RWPE2 (cell line): ENCODE data around the gene DPM2.

Source experiments
- ATAC-seq: fragments of 200-7000 bp; cut with Tn5 transposase; 3 replicates; pipeline ENCODE4 v1.9.1; 2021; ENCODE audit warnings: low read depth
- DNase-seq: peaks from one replicate; pipeline ENCODE4 v3.0.0-alpha.2; 2020; ENCODE audit warnings: low spot score
- H3K27ac ChIP-seq: fragments of 450-650 bp; 2 replicates; pipeline ENCODE4 v1.5.1; 2017; ENCODE audit warnings: mild to moderate bottlenecking; ENCODE audit not compliant: poor library complexity, severe bottlenecking
- H3K27me3 ChIP-seq: fragments of 250-450 bp; sonication (Bioruptor Pico); 2 replicates; pipeline ENCODE4 v1.5.1; 2021; ENCODE audit warnings: mild to moderate bottlenecking, moderate library complexity; ENCODE audit not compliant: insufficient read depth, poor library complexity, severe bottlenecking
- H3K36me3 ChIP-seq: fragments of 250-450 bp; sonication (Bioruptor Pico); 2 replicates; pipeline ENCODE4 v1.5.1; 2020; ENCODE audit warnings: low read depth, mild to moderate bottlenecking, moderate library complexity
- H3K4me1 ChIP-seq: fragments of 250-450 bp; sonication (Bioruptor Pico); 2 replicates; pipeline ENCODE4 v1.5.1; 2021; ENCODE audit warnings: mild to moderate bottlenecking, moderate library complexity; ENCODE audit not compliant: insufficient read depth, poor library complexity, severe bottlenecking
- H3K4me3 ChIP-seq: fragments of 250-450 bp; sonication (Bioruptor Pico); 2 replicates; pipeline ENCODE4 v1.5.1; 2021; ENCODE audit warnings: mild to moderate bottlenecking, moderate library complexity; ENCODE audit not compliant: severe bottlenecking
- H3K9me3 ChIP-seq: fragments of 250-450 bp; sonication (Bioruptor Pico); 2 replicates; pipeline ENCODE4 v1.5.1; 2021; ENCODE audit warnings: mild to moderate bottlenecking, moderate library complexity; ENCODE audit not compliant: severe bottlenecking
- TF ChIP-seq, protein P1 (sequence below): fragments of 450-650 bp; IDR thresholded peaks from one replicate; pipeline ENCODE4 v1.5.1; 2017; ENCODE audit warnings: mild to moderate bottlenecking, moderate library complexity; ENCODE audit not compliant: poor library complexity, severe bottlenecking

The DPM2 gene

GRCh38 chr9:127953154-127953553 lies 15.5 kb upstream of the DPM2 start:
- no peak for ATAC-seq
- Histone ChIP-seq H3K9me3 (no peaks in the 10 kb centered on the region), H3K27ac (no peak overlapping the region), H3K4me3 (no peak overlapping the region), H3K27me3 (no peaks in the 10 kb centered on the region), H3K4me1 (peaks cover 12% of the 10 kb centered on the region), H3K36me3 (no peaks in the 10 kb centered on the region)
- DNase-seq = no peak
- TF ChIP-seq, protein P1, sequence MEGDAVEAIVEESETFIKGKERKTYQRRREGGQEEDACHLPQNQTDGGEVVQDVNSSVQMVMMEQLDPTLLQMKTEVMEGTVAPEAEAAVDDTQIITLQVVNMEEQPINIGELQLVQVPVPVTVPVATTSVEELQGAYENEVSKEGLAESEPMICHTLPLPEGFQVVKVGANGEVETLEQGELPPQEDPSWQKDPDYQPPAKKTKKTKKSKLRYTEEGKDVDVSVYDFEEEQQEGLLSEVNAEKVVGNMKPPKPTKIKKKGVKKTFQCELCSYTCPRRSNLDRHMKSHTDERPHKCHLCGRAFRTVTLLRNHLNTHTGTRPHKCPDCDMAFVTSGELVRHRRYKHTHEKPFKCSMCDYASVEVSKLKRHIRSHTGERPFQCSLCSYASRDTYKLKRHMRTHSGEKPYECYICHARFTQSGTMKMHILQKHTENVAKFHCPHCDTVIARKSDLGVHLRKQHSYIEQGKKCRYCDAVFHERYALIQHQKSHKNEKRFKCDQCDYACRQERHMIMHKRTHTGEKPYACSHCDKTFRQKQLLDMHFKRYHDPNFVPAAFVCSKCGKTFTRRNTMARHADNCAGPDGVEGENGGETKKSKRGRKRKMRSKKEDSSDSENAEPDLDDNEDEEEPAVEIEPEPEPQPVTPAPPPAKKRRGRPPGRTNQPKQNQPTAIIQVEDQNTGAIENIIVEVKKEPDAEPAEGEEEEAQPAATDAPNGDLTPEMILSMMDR = no peak

DNA sequence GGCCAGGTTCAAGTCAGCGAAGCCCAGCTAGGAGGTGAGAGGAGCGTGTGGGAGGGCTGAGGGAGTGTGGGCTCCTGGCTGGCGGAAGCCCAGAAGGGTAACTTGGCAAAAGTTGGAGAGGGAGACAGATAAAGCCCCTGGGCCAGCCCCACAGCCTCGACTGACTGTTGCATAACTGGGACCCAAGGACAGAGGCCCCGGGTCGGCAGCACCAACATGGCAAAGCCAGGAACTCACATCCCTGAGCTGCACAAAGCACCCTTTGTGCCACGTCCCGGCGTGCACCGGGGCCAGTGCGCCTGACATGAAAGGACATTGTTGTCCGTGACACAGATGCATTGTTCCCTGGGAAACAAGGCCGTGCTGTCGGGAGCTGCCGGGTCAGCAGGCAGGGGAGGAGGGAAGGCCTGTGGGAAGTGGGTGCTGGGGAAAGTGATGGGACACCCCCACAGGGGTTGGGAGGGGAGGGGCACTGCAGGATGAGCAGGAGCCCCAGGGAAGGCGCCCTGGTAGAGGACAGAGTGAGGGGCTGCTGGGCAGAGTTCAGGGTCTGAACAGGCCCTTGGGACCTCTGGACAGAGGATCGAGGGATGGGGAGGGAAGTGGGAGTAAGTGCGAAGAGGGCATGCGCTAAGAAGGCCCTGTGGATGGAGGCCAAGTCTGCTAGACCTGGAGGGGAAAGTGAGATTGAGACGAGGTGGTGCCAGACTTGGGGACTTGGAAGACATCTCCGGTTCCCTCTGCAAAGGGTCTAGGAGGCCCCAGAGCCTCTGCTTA lies 13.0 kb upstream of the DPM2 start:
- no peaks in the 10 kb centered on the region for H3K36me3 ChIP-seq
- no peaks in the 10 kb centered on the region for H3K27me3 ChIP-seq
- H3K4me3 ChIP-seq = no peak overlapping the region
- no peak overlapping the region for H3K27ac ChIP-seq
- DNase-seq (no peak), ATAC-seq (no peak)
- TF ChIP-seq, protein P1 = no peak
- peaks cover 8% of the 10 kb centered on the region for H3K4me1 ChIP-seq
- no peaks in the 10 kb centered on the region for H3K9me3 ChIP-seq

DNA sequence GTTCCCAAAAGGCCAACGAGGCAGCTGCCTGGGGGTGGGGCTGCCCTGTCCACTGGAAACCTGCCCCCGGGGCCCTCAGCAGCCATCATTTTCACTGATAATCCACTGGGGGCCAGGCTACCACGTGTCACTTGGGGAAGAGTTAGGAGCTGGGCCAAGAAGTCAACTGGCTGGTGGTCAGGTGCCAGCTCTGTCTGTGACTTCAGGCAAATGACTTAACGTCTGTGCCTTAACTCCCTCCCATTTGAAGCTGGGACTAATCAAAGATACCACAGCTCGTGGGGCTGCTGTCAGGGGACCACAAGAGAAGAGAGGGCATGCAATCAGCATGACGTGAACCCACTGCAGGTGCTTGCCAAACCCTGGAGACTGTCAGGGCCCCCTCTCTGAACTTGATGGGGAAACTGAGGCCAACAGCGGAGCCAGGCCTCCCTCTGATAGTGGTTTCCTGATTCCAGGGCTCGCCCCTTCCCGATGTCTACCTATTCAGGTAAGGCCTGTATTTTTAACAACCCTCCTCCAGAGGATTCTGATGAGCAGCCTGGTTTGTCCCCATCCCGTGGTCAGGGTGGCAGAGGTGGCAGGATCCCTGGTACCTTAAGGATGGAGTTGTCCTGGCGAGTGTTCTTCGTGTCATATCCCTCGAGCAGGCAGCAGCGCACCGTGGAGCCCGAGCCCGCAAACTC lies 12.3 kb upstream of the DPM2 start:
- TF ChIP-seq, protein P1 = no peak
- H3K36me3 ChIP-seq = no peaks in the 10 kb centered on the region
- no peak overlapping the region for H3K4me3 ChIP-seq
- no peak for ATAC-seq
- H3K4me1 ChIP-seq = peaks cover under 1% of the 10 kb centered on the region
- H3K27ac ChIP-seq = no peak overlapping the region
- H3K27me3 ChIP-seq = no peaks in the 10 kb centered on the region
- no peaks in the 10 kb centered on the region for H3K9me3 ChIP-seq
- DNase-seq = no peak

GRCh38 chr9:127947841-127948710 lies 10.4 kb upstream of the DPM2 start:
- Histone ChIP-seq H3K4me3 (no peak overlapping the region), H3K36me3 (no peaks in the 10 kb centered on the region; the same call in 1 of the 2 replicates), H3K27me3 (no peaks in the 10 kb centered on the region), H3K27ac (no peak overlapping the region), H3K9me3 (no peaks in the 10 kb centered on the region), H3K4me1 (no peaks in the 10 kb centered on the region)
- ATAC-seq (no peak), DNase-seq (no peak)
- TF ChIP-seq, protein P1 = no peak
